GM10847 (cell line): Measurements from ENCODE around the gene ERAL1.

Experiments used
- POLR2A ChIP-seq: IDR thresholded peaks from 2 replicates; pipeline ENCODE4 v1.6.1; 2011; ENCODE audit not compliant: insufficient read length; ENCODE audit errors: extremely low read depth

The ERAL1 gene

DNA sequence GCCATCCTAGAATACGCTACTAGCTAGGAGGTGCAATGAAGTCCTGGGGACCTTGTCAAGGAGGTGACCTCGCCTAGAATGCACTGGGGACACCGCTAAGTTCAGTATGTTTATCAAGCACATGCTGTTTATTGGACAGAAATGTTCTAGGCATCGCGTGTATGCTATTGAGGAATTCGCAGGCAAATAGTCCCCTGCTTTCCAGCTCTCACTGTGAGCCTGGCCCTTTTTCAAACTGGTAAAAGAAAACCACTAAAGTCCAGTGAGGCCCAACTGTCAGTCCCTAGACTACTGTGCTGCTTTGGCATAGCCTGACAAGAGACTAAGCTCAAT is 11.0 kb upstream of the ERAL1 start:
- no peak for TF ChIP-seq POLR2A

DNA sequence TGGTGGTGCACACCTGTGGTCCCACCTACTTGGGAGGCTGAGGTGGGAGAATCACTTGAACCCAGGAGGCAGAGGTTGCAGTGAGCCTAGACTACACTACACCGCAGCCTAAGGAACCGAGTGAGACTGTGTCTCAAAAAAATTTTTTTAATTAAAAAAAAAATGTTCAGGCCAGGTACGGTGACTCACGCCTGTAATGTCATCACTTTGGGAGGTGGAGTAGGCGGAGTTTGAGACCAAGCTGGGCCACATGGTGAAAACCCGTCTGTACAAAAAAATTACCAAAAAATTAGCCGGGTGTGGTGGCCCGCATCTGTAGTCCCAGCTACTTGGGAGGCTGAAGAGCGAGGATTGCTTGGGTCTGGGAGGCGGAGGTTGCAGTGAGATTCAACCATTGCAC is 8.6 kb upstream of the ERAL1 start:
- no peak for TF ChIP-seq POLR2A

DNA sequence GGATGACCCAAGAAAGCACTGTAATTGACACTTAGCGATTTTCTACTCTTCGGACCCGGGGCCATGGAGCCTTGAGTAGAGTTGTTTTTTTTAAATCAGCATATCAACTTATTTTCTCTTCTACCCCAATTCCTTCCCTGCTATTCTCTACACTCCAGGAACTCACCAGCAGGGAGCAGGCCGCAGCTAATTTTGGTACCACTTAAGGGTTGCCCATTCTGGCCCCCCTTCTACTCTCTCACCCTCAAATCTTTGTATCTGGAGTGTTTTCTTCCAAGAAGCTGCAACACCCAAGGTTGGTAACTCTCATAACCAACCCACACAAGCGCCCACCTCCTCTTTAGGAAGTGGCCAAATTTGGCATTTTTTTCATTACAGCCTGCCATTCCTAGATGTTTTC is 5.5 kb upstream of the ERAL1 start:
- TF ChIP-seq POLR2A: no peak

DNA sequence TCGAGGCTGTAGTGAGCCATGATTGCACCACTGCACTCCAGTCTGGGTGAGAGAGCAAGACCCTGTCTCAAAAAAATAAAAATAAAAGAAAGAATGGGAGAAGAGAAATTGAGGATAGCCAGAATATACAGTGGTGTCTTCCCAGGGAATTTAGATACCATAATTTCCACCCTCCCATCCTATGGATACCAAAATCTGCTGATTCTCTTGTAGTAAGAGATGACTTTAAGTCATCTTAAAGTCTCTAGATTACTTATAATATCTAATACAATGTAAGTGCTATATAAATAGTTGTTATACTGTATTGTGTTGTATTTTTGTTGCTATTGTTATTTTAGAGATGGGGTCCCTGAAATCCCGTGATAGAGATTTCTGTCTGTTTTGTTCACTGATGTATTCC is 1.5 kb upstream of the ERAL1 start:
- no peak for TF ChIP-seq POLR2A

DNA sequence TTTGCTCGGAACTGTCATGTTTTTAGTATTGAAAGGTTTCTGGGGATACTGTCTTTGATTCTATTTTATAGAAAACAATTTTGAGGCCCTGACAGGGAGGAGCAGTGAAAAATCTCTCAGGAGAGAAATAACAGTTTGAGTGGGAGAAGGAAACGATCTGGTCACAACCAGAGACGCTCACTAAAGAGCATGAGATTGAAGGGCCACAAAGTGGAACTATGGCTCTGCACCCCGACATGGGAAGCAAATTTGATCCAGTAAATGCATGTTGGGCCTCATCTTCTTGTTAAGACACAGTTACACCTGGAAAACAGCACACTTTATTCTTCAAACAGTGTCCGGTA is 492 bp downstream of the ERAL1 start:
- no peak for TF ChIP-seq POLR2A

DNA sequence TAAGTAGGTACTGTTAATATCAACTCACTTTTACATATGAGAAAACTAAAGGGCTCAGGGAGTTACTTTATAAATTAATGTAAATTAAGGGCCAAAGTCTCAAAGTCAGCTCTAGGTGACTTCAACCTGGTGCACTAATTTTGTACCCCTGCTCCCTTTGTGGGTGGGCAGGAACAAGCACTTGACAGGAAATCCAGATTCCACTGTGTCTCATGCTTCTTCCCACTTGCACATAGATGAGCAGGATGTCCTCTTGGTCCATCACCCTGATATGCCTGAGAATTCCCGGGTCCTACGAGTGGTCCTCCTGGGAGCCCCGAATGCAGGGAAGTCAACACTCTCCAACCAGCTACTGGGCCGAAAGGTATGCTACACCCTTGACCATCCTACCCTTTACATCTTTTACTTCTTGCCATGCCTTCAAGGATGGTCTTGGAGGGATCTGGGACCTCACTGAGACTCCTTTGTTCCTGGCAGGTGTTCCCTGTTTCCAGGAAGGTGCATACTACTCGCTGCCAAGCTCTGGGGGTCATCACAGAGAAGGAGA is 1.3 kb downstream of the ERAL1 start:
- TF ChIP-seq POLR2A: no peak

DNA sequence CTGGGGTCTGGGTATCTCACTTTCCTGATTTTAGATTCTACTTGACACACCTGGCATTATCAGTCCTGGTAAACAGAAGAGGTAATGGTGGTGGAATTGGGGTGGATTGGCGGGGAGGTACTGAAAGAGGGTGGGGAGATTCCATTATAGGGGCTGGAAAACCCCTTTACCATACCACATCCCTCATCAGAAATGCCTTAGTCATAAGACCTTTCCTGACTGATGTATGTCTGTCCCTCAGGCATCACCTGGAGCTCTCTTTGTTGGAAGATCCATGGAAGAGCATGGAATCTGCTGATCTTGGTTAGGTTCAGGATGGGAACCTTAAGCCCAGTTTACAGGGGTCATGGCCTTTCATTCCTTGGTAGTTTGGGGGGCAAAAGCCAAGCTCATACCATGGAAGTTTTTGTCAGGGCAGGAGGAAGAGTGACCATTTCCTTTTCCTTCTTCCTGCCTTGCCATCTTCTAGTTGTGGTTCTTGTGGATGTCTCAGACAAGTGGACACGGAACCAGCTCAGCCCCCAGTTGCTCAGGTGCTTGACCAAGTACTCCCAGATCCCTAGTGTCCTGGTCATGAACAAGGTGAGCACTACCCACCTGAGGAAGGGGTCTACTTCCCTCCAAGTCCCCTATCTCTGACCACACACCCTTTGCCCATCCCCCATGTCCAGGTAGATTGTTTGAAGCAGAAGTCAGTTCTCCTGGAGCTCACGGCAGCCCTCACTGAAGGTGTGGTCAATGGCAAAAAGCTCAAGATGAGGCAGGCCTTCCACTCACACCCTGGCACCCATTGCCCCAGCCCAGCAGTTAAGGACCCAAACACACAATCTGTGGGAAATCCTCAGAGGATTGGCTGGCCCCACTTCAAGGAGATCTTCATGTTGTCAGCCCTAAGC is 3.3 kb downstream of the ERAL1 start:
- TF ChIP-seq POLR2A: no peak

DNA sequence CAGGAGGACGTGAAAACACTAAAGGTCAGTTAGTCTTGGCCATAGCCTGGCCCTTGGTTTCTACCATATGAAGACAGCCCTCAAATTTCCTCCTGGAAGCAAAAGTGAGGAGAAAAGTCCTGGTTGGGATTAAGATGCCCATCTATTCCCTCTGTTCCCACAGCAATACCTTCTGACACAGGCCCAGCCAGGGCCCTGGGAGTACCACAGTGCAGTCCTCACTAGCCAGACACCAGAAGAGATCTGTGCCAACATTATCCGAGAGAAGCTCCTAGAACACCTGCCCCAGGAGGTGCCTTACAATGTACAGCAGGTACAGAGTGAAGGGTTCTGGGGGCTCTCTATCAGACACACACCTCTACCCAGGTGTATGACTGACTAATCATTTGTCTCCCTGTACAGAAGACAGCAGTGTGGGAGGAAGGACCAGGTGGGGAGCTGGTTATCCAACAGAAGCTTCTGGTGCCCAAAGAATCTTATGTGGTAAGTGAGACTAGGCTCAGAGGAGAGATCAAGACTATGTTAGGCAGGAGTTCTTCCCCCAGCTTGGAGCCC is 4.1 kb downstream of the ERAL1 start:
- TF ChIP-seq POLR2A: no peak

DNA sequence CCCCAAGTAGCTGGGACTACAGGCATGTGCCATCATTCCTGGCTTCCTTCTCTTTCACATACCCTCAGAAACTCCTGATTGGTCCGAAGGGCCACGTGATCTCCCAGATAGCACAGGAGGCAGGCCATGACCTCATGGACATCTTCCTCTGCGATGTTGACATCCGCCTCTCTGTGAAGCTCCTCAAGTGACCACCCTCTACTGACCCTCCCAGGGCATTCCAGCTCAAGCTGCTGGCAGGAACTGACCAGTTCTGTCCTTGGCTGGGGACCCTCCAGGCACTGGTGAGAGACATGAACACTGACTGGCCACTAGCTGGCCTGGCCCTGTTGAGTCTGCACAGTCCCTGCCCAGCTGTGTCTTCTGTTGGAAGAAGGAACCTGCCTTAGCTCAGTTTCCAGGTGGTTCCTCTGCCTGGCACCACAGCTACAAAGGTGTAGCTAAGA is 5.6 kb downstream of the ERAL1 start:
- no peak for TF ChIP-seq POLR2A

DNA sequence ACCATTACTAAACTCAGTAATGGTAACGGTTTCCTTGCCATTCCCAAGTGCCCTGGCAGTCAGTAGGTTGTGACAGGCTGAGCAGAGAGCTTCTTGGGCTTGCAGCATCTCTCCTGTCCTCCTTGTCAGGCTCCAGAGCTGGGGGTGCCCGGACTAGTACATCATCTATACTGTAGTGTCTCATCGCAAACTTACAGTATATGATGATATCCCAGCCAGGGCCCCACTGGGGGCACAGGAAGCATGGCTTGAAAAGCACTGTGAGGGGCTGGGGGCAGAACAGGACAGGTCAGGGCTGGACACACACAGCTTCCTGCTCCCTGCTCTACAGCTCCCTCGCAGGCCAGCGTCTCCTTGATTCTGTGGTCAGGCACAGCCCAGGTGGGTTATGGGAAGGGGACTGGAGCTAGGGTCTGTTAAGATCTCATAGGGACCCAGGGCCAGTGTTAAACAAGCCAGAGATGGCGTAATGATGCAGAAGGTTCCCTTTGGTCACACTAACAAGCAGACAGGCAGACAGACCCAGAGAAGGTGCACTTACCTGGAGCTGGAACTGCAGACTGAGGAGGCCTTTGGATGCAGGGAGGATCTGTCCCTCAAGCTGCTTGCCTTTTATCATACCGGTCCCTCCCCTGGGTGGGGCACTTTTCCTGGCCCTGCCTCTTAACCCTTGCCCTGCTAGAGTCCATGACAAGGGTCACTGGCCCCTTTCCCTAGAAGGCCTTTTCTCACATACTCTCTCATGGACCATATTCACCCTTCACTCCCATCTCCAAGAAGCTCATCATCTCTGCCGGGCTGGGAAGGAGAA is 6.8 kb downstream of the ERAL1 start:
- no peak for TF ChIP-seq POLR2A

DNA sequence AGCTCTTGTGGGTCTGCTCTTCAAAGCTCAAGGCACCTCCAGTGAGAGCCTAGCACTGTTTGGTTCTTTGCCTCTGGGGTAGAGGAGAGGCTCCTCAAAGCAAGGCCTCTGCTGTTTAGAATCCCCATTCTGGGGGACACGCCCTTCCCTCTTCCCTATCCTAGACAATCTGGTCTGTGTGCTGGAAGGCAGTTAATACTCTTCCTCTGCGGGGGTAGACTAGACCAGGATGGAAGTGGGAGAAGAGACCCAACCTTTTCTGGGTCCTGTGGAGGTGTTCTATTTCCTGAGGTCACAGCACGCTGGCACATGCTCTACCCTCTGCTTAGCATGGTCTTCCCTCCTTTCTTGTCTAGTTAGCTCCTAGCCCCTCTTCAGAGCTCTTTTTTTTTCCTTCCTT is 7.7 kb downstream of the ERAL1 start:
- no peak for TF ChIP-seq POLR2A

DNA sequence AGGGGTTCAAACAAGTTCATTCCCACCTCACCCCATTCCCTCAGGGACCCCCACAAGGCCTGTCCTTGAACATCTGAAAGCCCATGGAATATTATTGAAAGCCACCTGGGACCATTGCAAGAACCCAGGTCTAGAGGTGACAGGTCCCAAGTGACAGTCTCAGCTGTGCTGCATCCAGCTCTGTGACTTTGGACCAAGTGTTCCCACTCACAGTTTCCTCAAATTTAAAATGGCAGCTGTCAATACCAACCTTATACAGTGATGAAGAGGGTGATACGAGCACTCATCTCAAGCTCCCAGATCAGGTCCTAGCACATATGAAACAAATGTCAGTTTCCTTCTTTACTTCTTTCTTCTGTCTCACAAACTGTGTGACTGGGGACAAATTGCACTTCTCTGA is 9.1 kb downstream of the ERAL1 start:
- TF ChIP-seq POLR2A: no peak

DNA sequence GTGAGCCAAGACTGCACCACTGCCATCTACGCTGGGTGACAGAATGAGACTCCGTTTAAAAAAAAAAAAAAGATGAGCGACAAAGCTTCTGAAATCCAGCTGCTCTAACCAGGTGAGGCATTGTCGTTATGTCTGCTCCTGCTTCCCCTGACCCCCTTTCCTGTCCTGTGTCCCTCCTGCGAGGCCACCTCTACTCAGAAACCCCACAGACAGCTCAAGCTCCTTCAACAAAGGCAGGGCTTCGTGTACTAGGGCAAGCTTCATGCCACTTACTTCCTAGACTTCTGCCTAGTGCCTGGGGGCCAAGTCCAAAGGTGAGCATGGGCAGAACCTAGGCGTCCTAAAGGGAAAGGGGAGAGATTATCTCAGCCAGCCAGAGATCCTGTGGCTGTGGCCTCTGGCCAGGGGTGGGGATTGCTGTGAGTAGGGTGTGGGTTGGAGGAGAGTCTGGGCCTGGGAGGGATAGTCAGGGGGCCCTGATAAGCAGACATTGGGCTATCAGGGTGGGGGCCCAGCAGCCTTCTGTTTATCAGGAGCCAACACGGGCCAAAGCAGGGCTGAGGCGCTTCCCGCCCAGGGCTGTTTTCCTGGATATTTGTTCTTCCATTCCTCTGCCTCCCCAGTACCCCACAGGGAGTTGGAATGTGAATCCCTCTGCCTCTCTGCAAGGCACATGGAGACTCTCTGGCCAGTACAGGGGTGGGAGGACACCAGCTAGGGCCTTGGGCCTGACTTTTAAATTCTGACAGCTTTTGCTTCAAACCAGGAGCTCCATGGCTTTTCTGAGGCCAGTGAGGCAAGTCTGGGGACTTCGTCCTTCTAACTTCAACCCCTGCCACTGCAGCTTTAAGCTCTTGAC is 10.4 kb downstream of the ERAL1 start:
- TF ChIP-seq POLR2A: no peak

DNA sequence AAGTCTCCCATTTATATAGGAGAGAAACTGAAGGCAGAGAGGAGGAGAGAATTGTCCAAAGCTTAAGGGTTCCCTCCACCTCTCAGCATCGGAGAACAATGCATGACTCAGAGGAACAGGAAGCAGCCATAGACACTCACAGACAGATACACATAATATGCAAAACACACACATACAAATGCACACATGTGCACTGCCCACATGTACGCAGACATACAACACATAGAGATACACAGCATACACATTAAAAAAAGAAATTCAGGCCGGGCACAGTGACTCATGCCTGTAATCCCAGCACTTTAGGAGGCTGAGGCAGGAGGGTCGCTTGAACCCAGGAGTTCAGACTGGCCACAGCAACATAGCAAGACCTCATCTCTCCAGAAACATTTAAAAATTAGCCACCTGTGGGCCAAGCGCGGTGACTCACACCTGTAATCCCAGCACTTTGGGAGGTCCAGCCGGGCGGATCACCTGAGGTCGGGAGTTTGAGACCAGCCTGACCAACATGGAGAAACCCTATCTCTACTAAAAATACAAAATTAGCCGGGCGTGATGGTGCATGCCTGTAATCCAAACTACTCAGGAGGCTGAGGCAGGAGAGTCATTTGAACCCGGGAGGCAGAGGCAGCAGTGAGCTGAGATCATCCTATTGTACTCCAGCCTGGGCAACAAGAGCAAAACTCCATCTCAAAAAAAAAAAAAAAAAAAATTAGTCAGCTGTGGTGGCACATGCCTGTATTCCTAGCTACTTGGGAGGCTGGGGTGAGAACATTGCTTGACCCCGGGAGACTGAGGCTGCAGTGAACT is 11.3 kb downstream of the ERAL1 start:
- no peak for TF ChIP-seq POLR2A
